LNCaP clone FGC (cell line): ENCODE results near the gene ZNF521.

ENCODE experiments used
- DNase-seq: peaks from one replicate; pipeline ENCODE4 v3.0.0-alpha.2; 2011; ENCODE audit warnings: low read depth
- H3K4me3 ChIP-seq: 2 replicates; pipeline ENCODE4 v1.5.1; 2011; ENCODE audit warnings: mild to moderate bottlenecking, low read depth, low read length, control low read depth
- TF ChIP-seq, protein P1 (sequence below): IDR thresholded peaks from 2 replicates; pipeline ENCODE4 v1.5.1; 2012; ENCODE audit warnings: mild to moderate bottlenecking; ENCODE audit not compliant: control insufficient read depth, insufficient read depth; ENCODE audit errors: extremely low read depth

The ZNF521 gene

DNA sequence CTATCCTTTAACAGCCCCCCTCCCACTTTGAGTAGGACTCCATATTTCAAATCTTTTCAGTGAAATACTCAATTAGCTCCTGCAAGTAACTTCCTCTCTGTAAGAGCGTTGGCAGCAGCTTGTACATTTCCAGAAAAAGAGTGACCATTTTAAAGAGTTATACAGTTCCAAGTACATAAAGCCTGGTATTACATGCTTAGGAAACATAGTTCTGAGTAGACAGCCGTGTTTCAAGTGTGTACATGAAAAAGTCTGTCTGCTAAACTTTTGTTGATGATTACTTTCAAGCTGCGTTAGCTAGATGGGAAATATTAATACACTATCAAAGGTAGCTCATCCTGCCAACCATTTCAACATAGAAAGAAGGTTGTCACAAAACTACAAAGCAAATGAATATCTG is 112.8 kb downstream of the ZNF521 start:
- TF ChIP-seq, protein P1, sequence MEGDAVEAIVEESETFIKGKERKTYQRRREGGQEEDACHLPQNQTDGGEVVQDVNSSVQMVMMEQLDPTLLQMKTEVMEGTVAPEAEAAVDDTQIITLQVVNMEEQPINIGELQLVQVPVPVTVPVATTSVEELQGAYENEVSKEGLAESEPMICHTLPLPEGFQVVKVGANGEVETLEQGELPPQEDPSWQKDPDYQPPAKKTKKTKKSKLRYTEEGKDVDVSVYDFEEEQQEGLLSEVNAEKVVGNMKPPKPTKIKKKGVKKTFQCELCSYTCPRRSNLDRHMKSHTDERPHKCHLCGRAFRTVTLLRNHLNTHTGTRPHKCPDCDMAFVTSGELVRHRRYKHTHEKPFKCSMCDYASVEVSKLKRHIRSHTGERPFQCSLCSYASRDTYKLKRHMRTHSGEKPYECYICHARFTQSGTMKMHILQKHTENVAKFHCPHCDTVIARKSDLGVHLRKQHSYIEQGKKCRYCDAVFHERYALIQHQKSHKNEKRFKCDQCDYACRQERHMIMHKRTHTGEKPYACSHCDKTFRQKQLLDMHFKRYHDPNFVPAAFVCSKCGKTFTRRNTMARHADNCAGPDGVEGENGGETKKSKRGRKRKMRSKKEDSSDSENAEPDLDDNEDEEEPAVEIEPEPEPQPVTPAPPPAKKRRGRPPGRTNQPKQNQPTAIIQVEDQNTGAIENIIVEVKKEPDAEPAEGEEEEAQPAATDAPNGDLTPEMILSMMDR: no peak
- no peak overlapping the region for H3K4me3 ChIP-seq
- DNase-seq: no peak

DNA sequence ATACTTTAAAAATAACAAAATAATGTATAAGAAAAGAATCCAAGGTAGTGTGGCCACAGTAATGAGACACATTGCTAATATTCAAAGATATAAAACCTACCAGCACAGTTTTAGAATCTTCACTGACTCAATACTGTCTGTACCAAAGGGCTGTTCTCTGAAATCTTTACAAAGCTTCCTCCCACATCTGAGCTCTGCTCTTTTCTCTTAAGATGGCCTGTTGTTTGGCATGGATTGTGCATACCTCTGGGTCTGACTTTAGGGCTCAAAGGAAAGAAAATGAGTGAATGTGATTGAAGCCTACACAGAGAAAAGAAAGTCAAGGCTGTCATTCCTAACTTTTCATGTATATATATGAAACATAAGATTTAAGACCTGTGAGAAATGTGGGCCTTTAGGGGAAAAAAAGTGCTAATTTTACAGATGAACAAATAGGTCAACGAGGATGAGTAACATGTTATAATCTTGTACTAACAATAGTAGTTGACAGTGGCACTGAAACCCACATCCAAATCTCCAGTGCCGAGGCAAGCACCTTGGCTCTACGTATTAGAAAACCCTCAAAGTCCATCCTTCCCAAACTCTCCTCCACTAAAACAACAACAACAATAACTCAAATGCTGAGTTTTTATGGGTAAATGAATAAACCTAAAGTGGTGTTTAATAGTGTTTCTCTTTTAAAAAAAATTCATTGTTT is 114.2 kb downstream of the ZNF521 start:
- no peak overlapping the region for H3K4me3 ChIP-seq
- TF ChIP-seq, protein P1: no peak

DNA sequence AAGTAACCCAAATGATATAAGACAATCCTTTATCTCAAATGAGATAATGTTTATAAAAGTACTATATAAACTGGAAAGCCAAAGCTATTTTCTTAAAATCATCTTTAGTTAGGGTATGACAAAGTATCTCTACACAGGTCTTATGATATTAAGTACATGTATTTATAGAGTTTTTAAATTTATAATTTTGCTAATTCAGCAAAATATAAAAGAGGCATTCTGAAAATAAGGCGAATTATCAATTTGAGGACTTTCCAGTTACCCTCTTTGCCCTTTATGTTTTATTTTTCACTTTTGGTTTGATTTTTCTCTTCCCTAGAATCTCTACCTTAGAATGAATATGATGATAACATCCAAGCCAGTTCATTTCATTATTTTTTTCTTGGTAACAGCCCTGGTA is 115.2 kb downstream of the ZNF521 start:
- no peak for DNase-seq
- no peak overlapping the region for H3K4me3 ChIP-seq
- TF ChIP-seq, protein P1: no peak

More for the DNA sequence above, 114.2 kb downstream of the ZNF521 start:
- no peak for DNase-seq

DNA sequence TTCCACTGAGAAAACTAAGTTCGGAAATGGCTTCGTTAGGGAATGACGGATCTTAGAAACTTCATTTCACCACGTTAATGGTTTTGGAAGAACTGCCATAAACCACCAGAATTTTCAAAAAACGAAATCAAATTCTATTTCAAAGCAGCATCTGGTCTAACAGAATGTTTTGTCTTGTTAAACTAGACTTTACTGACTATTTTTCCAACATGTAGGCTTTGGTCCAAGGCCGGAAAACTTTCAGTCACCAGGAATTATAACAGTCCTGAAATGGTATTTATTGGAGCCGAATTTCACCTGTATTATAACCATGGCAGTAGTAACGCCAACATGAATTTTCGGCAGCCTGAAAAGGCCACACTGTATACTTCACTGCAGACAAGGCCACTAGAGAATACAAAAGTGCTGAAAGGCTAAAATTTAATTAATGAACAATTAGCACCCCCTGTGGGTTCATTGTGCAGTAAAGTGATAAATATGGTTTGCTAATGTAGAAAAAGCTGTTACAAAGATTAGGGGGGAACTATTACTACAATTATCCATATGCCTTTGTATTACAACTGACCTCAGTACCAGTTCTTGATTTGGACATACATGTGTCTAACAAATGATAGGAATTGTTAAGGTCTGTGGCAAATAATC is 116.4 kb downstream of the ZNF521 start:
- no peak overlapping the region for H3K4me3 ChIP-seq
- no peak for DNase-seq
- TF ChIP-seq, protein P1: no peak

DNA sequence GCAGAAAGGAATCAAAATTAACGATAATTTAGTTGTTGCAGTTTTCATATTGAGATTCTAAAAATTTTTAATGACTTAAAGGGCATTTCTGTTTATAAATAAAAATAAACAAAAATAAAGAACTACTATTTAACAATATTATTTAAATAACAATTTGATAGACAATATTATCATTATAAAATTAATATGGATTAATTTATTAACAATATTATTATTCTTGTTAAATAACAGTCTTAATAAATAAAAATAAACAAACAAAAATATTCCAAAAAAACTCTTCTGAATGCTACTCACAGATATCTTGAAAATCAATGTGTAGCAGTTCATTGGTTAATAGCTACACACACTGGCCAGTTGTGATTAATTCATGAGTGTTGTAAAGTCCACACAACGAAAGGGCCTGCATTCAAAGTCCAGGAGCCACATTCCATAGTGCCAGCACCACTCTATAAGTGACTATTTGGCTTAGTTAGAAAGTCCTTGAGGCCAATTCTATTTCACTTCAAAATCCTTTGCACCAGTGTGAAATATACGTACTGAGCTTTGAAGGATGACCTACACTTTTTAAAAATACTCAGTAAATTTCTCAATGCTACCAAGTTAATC is 117.1 kb downstream of the ZNF521 start:
- no peak overlapping the region for H3K4me3 ChIP-seq
- TF ChIP-seq, protein P1: no peak
- DNase-seq: no peak

DNA sequence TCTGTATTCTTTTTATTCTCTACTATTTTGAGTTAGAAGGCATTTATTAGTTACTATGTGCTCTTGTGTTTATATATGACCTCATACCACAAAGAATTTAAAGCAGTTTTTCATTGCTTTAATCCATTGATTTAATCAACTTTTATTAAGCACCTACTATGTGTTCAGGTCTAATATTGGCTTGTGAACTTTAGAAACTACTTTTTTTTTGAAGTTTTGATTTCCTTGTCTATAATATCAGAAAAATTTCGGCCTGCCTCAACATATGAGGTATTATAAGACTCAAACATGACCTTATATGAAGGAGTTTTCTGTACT is 117.7 kb downstream of the ZNF521 start:
- no peak overlapping the region for H3K4me3 ChIP-seq
- no peak for DNase-seq
- TF ChIP-seq, protein P1: no peak
